SK-N-SH (cell line): ENCODE data around the gene GPX1.
"Not testable (repeated sequence)": the region's sequence is repeated elsewhere in the genome, so short reads cannot be mapped to it uniquely, and the experiment has no call there.

Source experiments
- CTCF ChIP-seq: fragments of 200-600 bp; sonication (generic); IDR thresholded peaks from 2 replicates; pipeline ENCODE4 v1.6.1; 2017; ENCODE audit warnings: antibody characterized with exemption, mild to moderate bottlenecking, moderate library complexity
- ELF1 ChIP-seq: IDR thresholded peaks from 2 replicates; pipeline ENCODE4 v1.4.0; 2012
- NRF1 ChIP-seq: IDR thresholded peaks from 2 replicates; pipeline ENCODE4 v1.6.1; 2012; ENCODE audit warnings: low read depth, mild to moderate bottlenecking, low read length
- RAD21 ChIP-seq: IDR thresholded peaks from 2 replicates; pipeline ENCODE4 v1.6.1; 2012; ENCODE audit warnings: mild to moderate bottlenecking, low read length

DNA sequence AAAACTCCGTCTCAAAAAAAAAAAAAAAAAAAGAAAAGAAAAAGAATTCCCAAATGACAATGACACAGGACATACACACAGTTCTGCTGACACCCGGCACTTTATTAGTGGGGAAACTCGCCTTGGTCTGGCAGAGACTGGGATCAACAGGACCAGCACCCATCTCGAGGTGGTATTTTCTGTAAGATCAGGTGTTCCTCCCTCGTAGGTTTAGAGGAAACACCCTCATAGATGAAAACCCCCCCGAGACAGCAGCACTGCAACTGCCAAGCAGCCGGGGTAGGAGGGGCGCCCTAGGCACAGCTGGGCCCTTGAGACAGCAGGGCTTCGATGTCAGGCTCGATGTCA lies 1.1 kb downstream of the GPX1 start:
- TF ChIP-seq NRF1, RAD21, ELF1, CTCF: not testable (repeated sequence)
